ENCODE measurements around the gene KIF13A.

Gene KIF13A

GRCh38 chr6:17938901-17939300 is 48.5 kb downstream of the KIF13A start:
- WGBS (ENCODE audit: insufficient coverage, insufficient read length), result no CpG with 5 or more reads among the region's 2 CpGs
- no peak for DNase-seq (ENCODE audit: low read depth, low spot score)

GRCh38 chr6:17935188-17936149 is 52.0 kb downstream of the KIF13A start:
- Histone ChIP-seq H3K36me3 (ENCODE audit: control insufficient read depth, insufficient read depth, low read length) (no peaks in the 10 kb centered on the region), H3K27me3 (ENCODE audit: control insufficient read depth, insufficient read depth, low read length) (no peaks in the 10 kb centered on the region), H3K4me3 (ENCODE audit: low read length) (no peak overlapping the region), H3K27ac (ENCODE audit: low read length) (no peak overlapping the region), H3K9me3 (ENCODE audit: control insufficient read depth, insufficient read depth, low read length) (no peaks in the 10 kb centered on the region), H3K4me1 (ENCODE audit: control insufficient read depth, insufficient read depth, low read length) (peaks cover 1% of the 10 kb centered on the region; the same call in 1 of the 2 replicates)
- WGBS (ENCODE audit: insufficient coverage, insufficient read length), result no CpG with 5 or more reads among the region's 5 CpGs
- no peak for DNase-seq (ENCODE audit: low read depth, low spot score)

More at GRCh38 chr6:17938901-17939300, 48.5 kb downstream of the KIF13A start:
- no peaks in the 10 kb centered on the region for H3K36me3 ChIP-seq (ENCODE audit: control insufficient read depth, insufficient read depth, low read length)
- H3K4me1 ChIP-seq (ENCODE audit: control insufficient read depth, insufficient read depth, low read length), result peaks cover 1% of the 10 kb centered on the region; the same call in 1 of the 2 replicates
- H3K4me3 ChIP-seq (ENCODE audit: low read length), result no peak overlapping the region
- H3K27ac ChIP-seq (ENCODE audit: low read length), result no peak overlapping the region
- H3K9me3 ChIP-seq (ENCODE audit: control insufficient read depth, insufficient read depth, low read length), result no peaks in the 10 kb centered on the region
- H3K27me3 ChIP-seq (ENCODE audit: control insufficient read depth, insufficient read depth, low read length), result no peaks in the 10 kb centered on the region

- Histone ChIP-seq H3K27me3 (ENCODE audit: control insufficient read depth, insufficient read depth, low read length) (no peaks in the 10 kb centered on the region), H3K27ac (ENCODE audit: low read length) (no peak overlapping the region), H3K4me1 (ENCODE audit: control insufficient read depth, insufficient read depth, low read length) (peaks cover 1% of the 10 kb centered on the region; the same call in 1 of the 2 replicates), H3K4me3 (ENCODE audit: low read length) (no peak overlapping the region), H3K36me3 (ENCODE audit: control insufficient read depth, insufficient read depth, low read length) (no peaks in the 10 kb centered on the region), H3K9me3 (ENCODE audit: control insufficient read depth, insufficient read depth, low read length) (no peaks in the 10 kb centered on the region)
- no peak for DNase-seq (ENCODE audit: low read depth, low spot score)
- WGBS (ENCODE audit: insufficient coverage, insufficient read length), result no CpG with 5 or more reads among the region's 4 CpGs
These were observed 53.7 kb downstream of the KIF13A start for GRCh38 chr6:17933716-17934115.

GRCh38 chr6:17932330-17932852 is 55.0 kb downstream of the KIF13A start:
- Histone ChIP-seq H3K4me1 (ENCODE audit: control insufficient read depth, insufficient read depth, low read length) (peaks cover 1% of the 10 kb centered on the region; the same call in 1 of the 2 replicates), H3K27me3 (ENCODE audit: control insufficient read depth, insufficient read depth, low read length) (no peaks in the 10 kb centered on the region), H3K4me3 (ENCODE audit: low read length) (no peak overlapping the region), H3K36me3 (ENCODE audit: control insufficient read depth, insufficient read depth, low read length) (no peaks in the 10 kb centered on the region), H3K9me3 (ENCODE audit: control insufficient read depth, insufficient read depth, low read length) (no peaks in the 10 kb centered on the region), H3K27ac (ENCODE audit: low read length) (no peak overlapping the region)
- no CpG with 5 or more reads among the region's 5 CpGs for WGBS (ENCODE audit: insufficient coverage, insufficient read length)
- DNase-seq (ENCODE audit: low read depth, low spot score), result no peak

- H3K27me3 ChIP-seq (ENCODE audit: control insufficient read depth, insufficient read depth, low read length), result no peaks in the 10 kb centered on the region
These were observed 56.2 kb downstream of the KIF13A start for GRCh38 chr6:17931227-17931626.

GRCh38 chr6:17930321-17930993 is 57.0 kb downstream of the KIF13A start:
- H3K36me3 ChIP-seq (ENCODE audit: control insufficient read depth, insufficient read depth, low read length), result no peaks in the 10 kb centered on the region
- no peak overlapping the region for H3K27ac ChIP-seq (ENCODE audit: low read length)
- DNase-seq (ENCODE audit: low read depth, low spot score), result no peak
- 0 out of 2 replicates have a peak, but pooled peaks cover 1% of the 10 kb centered on the region for H3K4me1 ChIP-seq (ENCODE audit: control insufficient read depth, insufficient read depth, low read length)
- H3K9me3 ChIP-seq (ENCODE audit: control insufficient read depth, insufficient read depth, low read length), result no peaks in the 10 kb centered on the region
- no peak overlapping the region for H3K4me3 ChIP-seq (ENCODE audit: low read length)
- WGBS (ENCODE audit: insufficient coverage, insufficient read length), result no CpG with 5 or more reads among the region's 5 CpGs
- no peaks in the 10 kb centered on the region for H3K27me3 ChIP-seq (ENCODE audit: control insufficient read depth, insufficient read depth, low read length)

More at GRCh38 chr6:17931227-17931626, 56.2 kb downstream of the KIF13A start:
- no peak overlapping the region for H3K4me3 ChIP-seq (ENCODE audit: low read length)
- no peak overlapping the region for H3K27ac ChIP-seq (ENCODE audit: low read length)
- H3K36me3 ChIP-seq (ENCODE audit: control insufficient read depth, insufficient read depth, low read length), result no peaks in the 10 kb centered on the region
- no peaks in the 10 kb centered on the region for H3K9me3 ChIP-seq (ENCODE audit: control insufficient read depth, insufficient read depth, low read length)
- 0 out of 2 replicates have a peak, but pooled peaks cover 1% of the 10 kb centered on the region for H3K4me1 ChIP-seq (ENCODE audit: control insufficient read depth, insufficient read depth, low read length)
- no peak for DNase-seq (ENCODE audit: low read depth, low spot score)

GRCh38 chr6:17928514-17929430 is 58.7 kb downstream of the KIF13A start:
- H3K4me1 ChIP-seq (ENCODE audit: control insufficient read depth, insufficient read depth, low read length), result 0 out of 2 replicates have a peak, but pooled peaks cover 1% of the 10 kb centered on the region
- WGBS (ENCODE audit: insufficient coverage, insufficient read length), result no CpG with 5 or more reads among the region's 5 CpGs
- no peaks in the 10 kb centered on the region for H3K9me3 ChIP-seq (ENCODE audit: control insufficient read depth, insufficient read depth, low read length)
- no peaks in the 10 kb centered on the region for H3K36me3 ChIP-seq (ENCODE audit: control insufficient read depth, insufficient read depth, low read length)
- H3K4me3 ChIP-seq (ENCODE audit: low read length), result no peak overlapping the region
- no peaks in the 10 kb centered on the region for H3K27me3 ChIP-seq (ENCODE audit: control insufficient read depth, insufficient read depth, low read length)
- DNase-seq (ENCODE audit: low read depth, low spot score), result no peak
- H3K27ac ChIP-seq (ENCODE audit: low read length), result no peak overlapping the region

GRCh38 chr6:17927705-17928104 is 59.7 kb downstream of the KIF13A start:
- Histone ChIP-seq H3K27me3 (ENCODE audit: control insufficient read depth, insufficient read depth, low read length) (no peaks in the 10 kb centered on the region), H3K4me1 (ENCODE audit: control insufficient read depth, insufficient read depth, low read length) (0 out of 2 replicates have a peak, but pooled peaks cover 1% of the 10 kb centered on the region), H3K4me3 (ENCODE audit: low read length) (no peak overlapping the region), H3K36me3 (ENCODE audit: control insufficient read depth, insufficient read depth, low read length) (no peaks in the 10 kb centered on the region), H3K27ac (ENCODE audit: low read length) (no peak overlapping the region), H3K9me3 (ENCODE audit: control insufficient read depth, insufficient read depth, low read length) (no peaks in the 10 kb centered on the region)
- DNase-seq (ENCODE audit: low read depth, low spot score), result no peak
- WGBS (ENCODE audit: insufficient coverage, insufficient read length), result no CpG with 5 or more reads among the region's 3 CpGs

- no CpG with 5 or more reads among the region's 4 CpGs for WGBS (ENCODE audit: insufficient coverage, insufficient read length)
- H3K27ac ChIP-seq (ENCODE audit: low read length), result no peak overlapping the region
- H3K4me3 ChIP-seq (ENCODE audit: low read length), result no peak overlapping the region
- DNase-seq (ENCODE audit: low read depth, low spot score), result no peak
- H3K4me1 ChIP-seq (ENCODE audit: control insufficient read depth, insufficient read depth, low read length), result no peaks in the 10 kb centered on the region
- no peaks in the 10 kb centered on the region for H3K9me3 ChIP-seq (ENCODE audit: control insufficient read depth, insufficient read depth, low read length)
- no peaks in the 10 kb centered on the region for H3K27me3 ChIP-seq (ENCODE audit: control insufficient read depth, insufficient read depth, low read length)
- H3K36me3 ChIP-seq (ENCODE audit: control insufficient read depth, insufficient read depth, low read length), result no peaks in the 10 kb centered on the region
These were observed 64.0 kb downstream of the KIF13A start for GRCh38 chr6:17923401-17923863.

Data from iPS DF 6.9 (cell line).